GM19463 (cell line): ENCODE measurements around the gene IFIH1.

Source experiments
- ATAC-seq: cut with Tn5 transposase; IDR thresholded peaks from one replicate; pipeline ENCODE4 v1.9.1; 2021; ENCODE audit warnings: mild to moderate bottlenecking, moderate library complexity; ENCODE audit not compliant: unreplicated experiment

The IFIH1 gene

GRCh38 chr2:162219426-162219825 is 99.1 kb downstream of the IFIH1 start:
- ATAC-seq = no peak

- no peak for ATAC-seq
Measured at GRCh38 chr2:162217598-162217997, 100.9 kb downstream of the IFIH1 start.
